ENCODE measurements around the gene VIPAS39. TPM values are rescaled to one million over a fixed set of nuclear protein-coding genes. Genes with fewer than 3 reads are reported as not detected.
A peak's percentile ranks its signal among the peaks of the same experiment; 100 is the strongest.

The VIPAS39 gene
- total RNA-seq, 1 donor, result 29.8 TPM

DNA sequence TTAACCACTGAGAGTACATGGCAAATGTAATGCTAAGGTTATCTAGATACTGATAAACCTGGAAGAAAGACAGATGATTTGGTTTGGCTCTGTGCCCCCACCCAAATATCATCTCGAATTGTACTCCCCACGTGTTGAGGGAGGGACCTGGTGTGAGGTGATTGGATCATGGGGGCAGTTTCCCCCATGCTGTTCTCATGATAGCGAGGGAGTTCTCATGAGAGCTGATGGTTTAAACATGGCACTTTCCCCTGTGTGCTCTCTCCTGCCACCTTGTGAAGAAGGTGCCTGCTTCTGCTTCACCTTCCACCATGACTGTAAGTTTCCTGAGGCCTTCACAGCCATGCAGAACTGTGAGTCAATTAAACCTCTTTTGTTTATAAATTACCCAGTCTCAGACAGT is 48.3 kb downstream of the VIPAS39 start:
- no peak overlapping the region for H3K4me3 ChIP-seq (ENCODE audit: low read depth, low read length)
- DNase-seq (ENCODE audit: low read depth), result no peak
- TF ChIP-seq, protein P1, sequence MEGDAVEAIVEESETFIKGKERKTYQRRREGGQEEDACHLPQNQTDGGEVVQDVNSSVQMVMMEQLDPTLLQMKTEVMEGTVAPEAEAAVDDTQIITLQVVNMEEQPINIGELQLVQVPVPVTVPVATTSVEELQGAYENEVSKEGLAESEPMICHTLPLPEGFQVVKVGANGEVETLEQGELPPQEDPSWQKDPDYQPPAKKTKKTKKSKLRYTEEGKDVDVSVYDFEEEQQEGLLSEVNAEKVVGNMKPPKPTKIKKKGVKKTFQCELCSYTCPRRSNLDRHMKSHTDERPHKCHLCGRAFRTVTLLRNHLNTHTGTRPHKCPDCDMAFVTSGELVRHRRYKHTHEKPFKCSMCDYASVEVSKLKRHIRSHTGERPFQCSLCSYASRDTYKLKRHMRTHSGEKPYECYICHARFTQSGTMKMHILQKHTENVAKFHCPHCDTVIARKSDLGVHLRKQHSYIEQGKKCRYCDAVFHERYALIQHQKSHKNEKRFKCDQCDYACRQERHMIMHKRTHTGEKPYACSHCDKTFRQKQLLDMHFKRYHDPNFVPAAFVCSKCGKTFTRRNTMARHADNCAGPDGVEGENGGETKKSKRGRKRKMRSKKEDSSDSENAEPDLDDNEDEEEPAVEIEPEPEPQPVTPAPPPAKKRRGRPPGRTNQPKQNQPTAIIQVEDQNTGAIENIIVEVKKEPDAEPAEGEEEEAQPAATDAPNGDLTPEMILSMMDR (IDR thresholded peaks at IDR 0.05; ENCODE audit: insufficient read depth, low read depth, low read length), result no peak

DNA sequence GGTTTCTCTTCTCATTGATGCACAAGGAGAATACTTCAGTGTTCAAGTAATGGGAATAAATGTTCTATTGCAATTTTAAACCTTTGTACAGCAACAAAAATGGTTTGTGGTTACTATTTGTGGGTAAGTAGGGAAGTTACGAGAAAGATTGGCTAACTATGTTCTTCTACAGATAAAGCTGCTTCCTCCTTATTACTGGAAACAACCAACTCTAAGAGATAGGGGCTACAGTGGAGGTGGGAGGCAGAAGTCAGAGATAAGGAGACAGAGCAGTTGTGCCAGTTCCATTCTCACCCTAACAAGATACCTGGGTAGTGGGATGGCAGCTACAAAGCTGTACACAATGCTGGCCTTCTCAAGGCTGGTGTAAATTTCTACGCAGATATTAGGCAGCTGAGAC is 50.2 kb downstream of the VIPAS39 start:
- TF ChIP-seq, protein P1 (IDR thresholded peaks at IDR 0.05; ENCODE audit: insufficient read depth, low read depth, low read length), result no peak
- H3K4me3 ChIP-seq (ENCODE audit: low read depth, low read length), result no peak overlapping the region
- peak; percentile 39 for DNase-seq (ENCODE audit: low read depth)

DNA sequence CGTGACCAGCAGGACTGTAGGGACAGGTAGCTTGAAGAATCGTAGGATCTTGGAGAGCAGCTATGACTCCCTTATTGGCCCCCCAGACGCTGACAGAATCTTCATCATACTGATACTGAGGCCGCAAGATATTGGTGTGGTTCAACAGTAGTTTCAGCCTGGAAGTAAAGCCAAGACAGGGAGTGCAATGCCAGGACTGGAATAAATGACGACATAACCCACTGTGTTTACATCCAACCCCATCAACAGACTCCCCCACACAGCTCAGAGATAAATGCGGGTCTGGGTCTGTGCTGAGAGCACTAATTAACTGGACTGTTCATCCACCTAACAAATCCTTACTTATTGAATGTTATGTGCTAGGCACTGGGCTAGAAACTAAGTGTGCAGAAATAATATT is 50.7 kb downstream of the VIPAS39 start:
- no peak overlapping the region for H3K4me3 ChIP-seq (ENCODE audit: low read depth, low read length)
- peak; percentile 57 for DNase-seq (ENCODE audit: low read depth)
- TF ChIP-seq, protein P1 (IDR thresholded peaks at IDR 0.05; ENCODE audit: insufficient read depth, low read depth, low read length), result no peak

DNA sequence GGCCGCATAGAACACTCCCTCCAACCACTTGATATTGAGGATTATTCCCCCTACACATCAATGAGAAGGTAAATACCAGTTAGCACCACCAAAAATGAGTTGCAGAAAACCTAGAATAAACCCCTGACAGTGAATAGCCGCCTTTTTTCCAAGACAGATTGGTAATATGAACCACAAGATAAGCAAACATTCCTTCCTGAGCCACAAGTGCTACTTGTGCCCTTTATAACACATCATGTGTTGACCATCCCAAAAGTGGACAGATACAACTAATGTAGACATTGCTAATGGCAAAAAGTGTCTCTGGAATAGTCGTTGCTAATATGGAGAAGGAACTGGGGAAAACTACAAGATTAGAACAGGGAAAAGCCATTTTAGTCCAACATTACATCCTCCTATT is 51.3 kb downstream of the VIPAS39 start:
- DNase-seq (ENCODE audit: low read depth), result peak; percentile 16
- H3K4me3 ChIP-seq (ENCODE audit: low read depth, low read length), result no peak overlapping the region
- TF ChIP-seq, protein P1 (IDR thresholded peaks at IDR 0.05; ENCODE audit: insufficient read depth, low read depth, low read length), result no peak

DNA sequence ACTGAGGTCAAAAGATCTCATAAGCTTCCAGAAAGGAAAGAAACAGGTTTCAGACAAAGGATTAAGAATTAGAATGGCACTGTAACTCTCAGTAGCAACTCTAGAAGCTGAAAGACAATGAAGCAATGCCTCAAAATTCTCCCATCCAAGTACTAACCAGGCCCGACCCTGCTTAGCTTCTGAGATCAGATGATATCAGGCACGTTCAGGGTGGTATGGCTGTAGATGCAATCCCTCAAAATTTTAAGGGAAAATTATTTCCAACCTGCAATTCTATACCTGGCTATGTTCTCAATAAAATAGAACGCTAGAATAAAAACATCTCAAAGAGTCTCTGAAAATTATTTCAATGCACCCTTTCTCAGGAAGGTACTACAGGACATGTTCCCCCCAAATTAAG is 53.6 kb downstream of the VIPAS39 start:
- DNase-seq (ENCODE audit: low read depth), result no peak
- TF ChIP-seq, protein P1 (IDR thresholded peaks at IDR 0.05; ENCODE audit: insufficient read depth, low read depth, low read length), result no peak

DNA sequence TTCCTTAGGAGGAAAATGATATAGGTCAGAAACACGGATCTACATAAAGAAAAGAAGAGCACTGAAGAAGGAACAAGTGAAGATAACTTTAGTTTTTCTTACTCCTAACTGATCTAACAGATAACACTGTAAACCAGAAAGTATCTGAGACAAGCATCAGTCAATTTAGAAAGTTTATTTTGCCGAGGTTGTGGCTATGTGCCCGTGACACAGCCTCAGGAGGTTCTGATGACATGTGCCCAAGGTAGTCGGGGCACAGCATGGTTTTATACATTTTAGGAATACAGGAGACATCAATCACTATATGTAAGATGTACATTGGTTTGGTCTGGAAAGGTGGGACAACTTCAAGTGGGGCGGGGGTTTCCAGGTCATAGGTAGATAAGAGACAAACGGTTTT is 57.2 kb downstream of the VIPAS39 start:
- no peak overlapping the region for H3K4me3 ChIP-seq (ENCODE audit: low read depth, low read length)
- DNase-seq (ENCODE audit: low read depth), result no peak
- TF ChIP-seq, protein P1 (IDR thresholded peaks at IDR 0.05; ENCODE audit: insufficient read depth, low read depth, low read length), result no peak

More for the DNA sequence above, 53.6 kb downstream of the VIPAS39 start:
- H3K4me3 ChIP-seq (ENCODE audit: low read depth, low read length), result no peak overlapping the region

DNA sequence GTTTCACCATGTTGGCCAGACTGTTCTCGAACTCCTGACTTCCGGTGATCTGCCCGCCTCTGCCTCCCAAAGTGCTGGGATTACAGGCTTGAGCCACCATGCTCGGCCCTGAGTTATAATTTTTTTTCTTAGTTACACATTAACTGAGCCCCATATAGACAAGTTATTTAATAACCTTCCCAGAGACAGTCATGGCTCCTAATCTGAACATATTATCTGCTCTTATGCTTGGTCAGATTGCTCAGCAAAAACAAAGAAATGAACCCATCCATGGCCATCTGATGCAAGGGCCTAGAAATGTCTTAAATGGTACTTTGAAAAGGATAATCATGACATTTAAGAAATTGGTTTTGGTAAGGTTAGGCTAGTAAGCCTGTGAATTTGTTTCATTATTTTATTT is 67.2 kb downstream of the VIPAS39 start:
- H3K4me3 ChIP-seq (ENCODE audit: low read depth, low read length), result no peak overlapping the region
- no peak for DNase-seq (ENCODE audit: low read depth)
- TF ChIP-seq, protein P1 (IDR thresholded peaks at IDR 0.05; ENCODE audit: insufficient read depth, low read depth, low read length), result no peak
